A673 (cell line): Measurements from ENCODE around the gene EMP2. TPM values are rescaled to one million over a fixed set of nuclear protein-coding genes. Genes with fewer than 3 reads are reported as not detected.

ENCODE experiments used
- BruUV-seq: library from RNA; stranded (reverse); fragments of 400-500 nt; replicated peaks from 2 replicates; lab custom pipeline; 2021; lab: Mats Ljungman, UMichigan
- CTCF ChIA-PET: fragments of 300-600 bp; sonication (Branson Sonifier 250); formaldehyde crosslinking; loops from one replicate; lab custom pipeline; 2022; ENCODE audit warnings: antibody characterized with exemption; lab: Charles Lee
- POLR2A ChIA-PET: fragments of 300-600 bp; sonication (Branson Sonifier 250); formaldehyde crosslinking; loops from one replicate; lab custom pipeline; 2022; ENCODE audit warnings: antibody characterized with exemption; ENCODE audit not compliant: low non-redundant PET; lab: Charles Lee
- DNase-seq: peaks from one replicate; pipeline ENCODE4 v3.0.0-alpha.2; 2015; ENCODE audit warnings: low spot score
- H3K27ac ChIP-seq: fragments of 200-600 bp; sonication (generic); 2 replicates; pipeline ENCODE4 v1.5.1; 2016; ENCODE audit warnings: mixed run types, low read depth, mild to moderate bottlenecking, mixed read lengths, antibody characterized with exemption, low read length; ENCODE audit not compliant: poor library complexity, severe bottlenecking
- H3K27me3 ChIP-seq: fragments of 200-600 bp; sonication (generic); replicated peaks from 2 replicates; pipeline ENCODE4 v1.6.1; 2017; ENCODE audit warnings: mixed run types, low read depth, mild to moderate bottlenecking, mixed read lengths, antibody characterized with exemption, low read length; ENCODE audit not compliant: insufficient read depth, poor library complexity
- H3K36me3 ChIP-seq: fragments of 200-600 bp; sonication (generic); 2 replicates; pipeline ENCODE4 v1.6.1; 2016; ENCODE audit warnings: mixed run types, mild to moderate bottlenecking, mixed read lengths, antibody characterized with exemption, low read length; ENCODE audit not compliant: insufficient read depth, poor library complexity, severe bottlenecking
- H3K4me1 ChIP-seq: fragments of 200-600 bp; sonication (generic); 2 replicates; pipeline ENCODE4 v1.6.1; 2017; ENCODE audit warnings: mixed run types, mild to moderate bottlenecking, mixed read lengths, antibody characterized with exemption, low read length; ENCODE audit not compliant: insufficient read depth, poor library complexity, severe bottlenecking
- H3K4me3 ChIP-seq: fragments of 200-600 bp; sonication (generic); 2 replicates; pipeline ENCODE4 v1.5.1; 2016; ENCODE audit warnings: low read depth, mixed run types, mild to moderate bottlenecking, mixed read lengths, low read length; ENCODE audit not compliant: poor library complexity, severe bottlenecking
- H3K9me3 ChIP-seq: fragments of 200-600 bp; sonication (generic); 2 replicates; pipeline ENCODE4 v1.6.1; 2016; ENCODE audit warnings: mixed run types, low read depth, mild to moderate bottlenecking, mixed read lengths, antibody characterized with exemption, low read length; ENCODE audit not compliant: poor library complexity, severe bottlenecking
- CTCF ChIP-seq: fragments of 300-800, 200-600 bp; sonication (generic); conservative IDR thresholded peaks from 2 replicates; pipeline ENCODE4 v1.5.1; 2017; ENCODE audit warnings: low read depth, mild to moderate bottlenecking, antibody characterized with exemption, low read length, moderate library complexity, mixed read lengths
- EZH2 ChIP-seq: fragments of 200-600 bp; sonication (generic); IDR thresholded peaks from 2 replicates; pipeline ENCODE4 v1.6.1; 2017; ENCODE audit warnings: borderline replicate concordance, low read depth, mild to moderate bottlenecking, mixed read lengths, antibody characterized with exemption, low read length; ENCODE audit not compliant: poor library complexity, severe bottlenecking
- intact Hi-C: fragments of 100-400 bp; cut with micrococcal nuclease; formaldehyde crosslinking; loops from one replicate; pipeline ENCODE4 v1.10.0; 2022; ENCODE audit not compliant: unreplicated experiment
- total RNA-seq: library from RNA; stranded (reverse); gene quantifications from 2 replicates; pipeline ENCODE4 v1.2.3, GENCODE V29; 2021

The EMP2 gene
- total RNA-seq, 1 experiment from 2014 or later: 12.9 TPM

- Histone ChIP-seq H3K36me3 (no peaks in the 10 kb centered on the region), H3K27me3 (no peaks in the 10 kb centered on the region), H3K4me3 (no peak overlapping the region), H3K9me3 (no peaks in the 10 kb centered on the region), H3K27ac (no peak overlapping the region), H3K4me1 (no peaks in the 10 kb centered on the region)
- POLR2A ChIA-PET: interaction anchor here (0.6 kb wide), 1 partner anchor 316 kb away, joined by 5 read pairs; no protein-coding TSS in a partner anchor
- CTCF ChIA-PET: interaction anchor here (0.7 kb wide), 1 partner anchor 164 kb away, joined by 3 read pairs; no protein-coding TSS in a partner anchor
- no TSS peak for BruUV-seq
- intact Hi-C loops: loop anchor here (10.0 kb wide), 2 partner anchors 120 to 1250 kb away; partner anchors contain the start of gene ATF7IP2
- DNase-seq: no peak
- TF ChIP-seq CTCF (no peak), EZH2 (no peak)
Observed at GRCh38 chr16:10504404-10504885, 76.0 kb downstream of the EMP2 start.

GRCh38 chr16:10502776-10503175, 77.6 kb downstream of the EMP2 start:
- Histone ChIP-seq H3K9me3 (no peaks in the 10 kb centered on the region), H3K4me3 (no peak overlapping the region), H3K4me1 (no peaks in the 10 kb centered on the region), H3K36me3 (no peaks in the 10 kb centered on the region), H3K27ac (no peak overlapping the region), H3K27me3 (no peaks in the 10 kb centered on the region)
- no peak for DNase-seq
- TF ChIP-seq CTCF (no peak), EZH2 (no peak)
- CTCF ChIA-PET: no interaction called here
- POLR2A ChIA-PET: no interaction called here
- intact Hi-C loops: loop anchor here (10.0 kb wide), 2 partner anchors 118 to 1248 kb away; partner anchors contain the start of gene ATF7IP2
- no TSS peak for BruUV-seq

- Histone ChIP-seq H3K27me3 (no peaks in the 10 kb centered on the region), H3K27ac (no peak overlapping the region), H3K4me3 (no peak overlapping the region), H3K4me1 (no peaks in the 10 kb centered on the region), H3K9me3 (no peaks in the 10 kb centered on the region), H3K36me3 (no peaks in the 10 kb centered on the region)
- intact Hi-C loops: loop anchor here (10.0 kb wide), 2 partner anchors 116 to 1246 kb away; partner anchors contain the start of gene ATF7IP2
- DNase-seq: no peak
- BruUV-seq: no TSS peak
- ChIA-PET CTCF (no interaction called here), POLR2A (no interaction called here)
- TF ChIP-seq CTCF (no peak), EZH2 (no peak)
Observed at GRCh38 chr16:10501016-10501607, 79.3 kb downstream of the EMP2 start.
